Naive thymus-derived CD4-positive, alpha-beta T cell (primary cell): Measurements from ENCODE around the gene SLC38A1. TPM values are rescaled to one million over a fixed set of nuclear protein-coding genes. Genes with fewer than 3 reads are reported as not detected.

ENCODE experiments used
- ATAC-seq: fragments of 150-1000 bp; cut with Tn5 transposase; 2 replicates; pipeline ENCODE4 v1.10.0; 2021; ENCODE audit warnings: mild to moderate bottlenecking, moderate library complexity
- CTCF ChIA-PET: fragments of 350-600 bp; sonication (Branson Sonifier 250); formaldehyde crosslinking; loops from one replicate; lab custom pipeline; 2021; ENCODE audit warnings: antibody characterized with exemption; lab: Charles Lee
- POLR2A ChIA-PET: fragments of 350-600 bp; sonication (Branson Sonifier 250); formaldehyde crosslinking; loops from one replicate; lab custom pipeline; 2021; ENCODE audit warnings: antibody characterized with exemption, inconsistent platforms; lab: Charles Lee
- DNase-seq, 9 donors: peaks; one replicate each; pipeline versions ENCODE4 v3.0.0 to v3.0.0-alpha.2; 2020 to 2022; ENCODE audit warnings: mixed read lengths in 1 of 9
- H3K27ac ChIP-seq: one replicate; pipeline ENCODE4 v1.7.0; 2013; ENCODE audit warnings: mild to moderate bottlenecking, low read depth, low read length, moderate library complexity
- H3K27me3 ChIP-seq, 2 donors: one replicate each; pipeline ENCODE4 v1.7.0; 2013; ENCODE audit warnings: low read length in 2 of 2, mild to moderate bottlenecking in 2 of 2, moderate library complexity in 2 of 2; ENCODE audit not compliant: control insufficient read depth in 2 of 2, insufficient read depth in 2 of 2
- H3K36me3 ChIP-seq, 3 experiments: 1 replicate in 2 of 3; 2 replicates in 1 of 3; pipeline ENCODE4 v1.7.0; 2013; ENCODE audit warnings: low read length in 3 of 3, mild to moderate bottlenecking in 3 of 3, moderate library complexity in 1 of 3; ENCODE audit not compliant: insufficient read depth in 3 of 3, control insufficient read depth in 2 of 3
- H3K4me1 ChIP-seq, 2 donors: one replicate each; pipeline ENCODE4 v1.7.0; 2013; ENCODE audit warnings: low read length in 2 of 2, mild to moderate bottlenecking in 2 of 2, moderate library complexity in 1 of 2; ENCODE audit not compliant: control insufficient read depth in 2 of 2, insufficient read depth in 2 of 2
- H3K4me3 ChIP-seq: 2 replicates; pipeline ENCODE4 v1.7.0; 2013; ENCODE audit warnings: mild to moderate bottlenecking, low read length
- H3K9me3 ChIP-seq, 3 experiments: 1 replicate in 2 of 3; 2 replicates in 1 of 3; pipeline ENCODE4 v1.7.0; 2013; ENCODE audit warnings: low read length in 3 of 3; ENCODE audit not compliant: control insufficient read depth in 2 of 3
- H3K27ac Mint-ChIP-seq, 9 donors: one replicate each; pipeline ENCODE4 v1.8.0; 2020 to 2022; ENCODE audit warnings: mixed read lengths in 9 of 9, mild to moderate bottlenecking in 8 of 9, moderate library complexity in 5 of 9, inconsistent platforms in 2 of 9
- H3K27me3 Mint-ChIP-seq, 5 donors: one replicate each; pipeline ENCODE4 v1.8.0; 2021 to 2022; ENCODE audit warnings: mixed read lengths in 5 of 5, mild to moderate bottlenecking in 1 of 5
- H3K36me3 Mint-ChIP-seq, 5 donors: one replicate each; pipeline ENCODE4 v1.8.0; 2020 to 2022; ENCODE audit warnings: mixed read lengths in 5 of 5, mild to moderate bottlenecking in 3 of 5, inconsistent platforms in 1 of 5
- H3K4me1 Mint-ChIP-seq, 7 donors: one replicate each; pipeline ENCODE4 v1.8.0; 2020 to 2022; ENCODE audit warnings: mixed read lengths in 7 of 7, mild to moderate bottlenecking in 3 of 7, inconsistent platforms in 1 of 7
- H3K4me3 Mint-ChIP-seq, 10 donors: one replicate each; pipeline ENCODE4 v1.8.0; 2020 to 2022; ENCODE audit warnings: mild to moderate bottlenecking in 10 of 10, mixed read lengths in 10 of 10, moderate library complexity in 6 of 10, inconsistent platforms in 2 of 10
- H3K9me3 Mint-ChIP-seq, 11 donors: one replicate each; pipeline ENCODE4 v1.8.0; 2020 to 2022; ENCODE audit warnings: mixed read lengths in 11 of 11, mild to moderate bottlenecking in 4 of 11, inconsistent platforms in 1 of 11, moderate library complexity in 1 of 11
- intact Hi-C, 2 donors: fragments of 100-400 bp; cut with micrococcal nuclease; formaldehyde crosslinking; loops; one replicate each; pipeline ENCODE4 v1.15.1; 2023
- polyA plus RNA-seq, 2 donors: library from polyadenylated mRNA; unstranded; fragments of 300-500 nt; fragmentation: Illumina TruSeq; gene quantifications; one replicate each; pipeline ENCODE4 v1.2.3, GENCODE V29; 2021
- total RNA-seq, 6 experiments: library from RNA in 5 of 6; stranded (reverse) in 5 of 6; gene quantifications; 1 replicate in 5 of 6; 2 replicates in 1 of 6; pipeline ENCODE4 v1.2.3 and lab custom pipeline; 2021 to 2026

The SLC38A1 gene
- 100 to 1,000 TPM; 172 to 283 (median 249) TPM for total RNA-seq
- polyA plus RNA-seq = 100 to 1,000 TPM; 235 to 263 TPM
- 519 reads per million, percentile 98 among the genes with 10 or more reads in this experiment for total RNA-seq (lab: John Stamatoyannopoulos, UW)

GRCh38 chr12:46268583-46269428 is at the start of gene SLC38A1:
TSS of gene SLC38A1 (minus strand) at chr12:46269043. CDS start at chr12:46239800, 29,243 bp downstream.
- Mint-ChIP-seq H3K27me3 (no peaks in the 10 kb centered on the region), H3K36me3 (peaks cover 0 to 23% (median 3%) of the 10 kb centered on the region in 5 donors), H3K27ac (no peak within 1 kb of the TSS), H3K4me3 (no peak within 1 kb of the TSS), H3K9me3 (peaks cover 0 to 3% (median 0%) of the 10 kb centered on the region in 11 donors), H3K4me1 (peaks cover 9 to 35% (median 31%) of the 10 kb centered on the region in 7 donors)
- DNase-seq (peak; percentile 73 to 92 (median 88)), ATAC-seq (peak; percentile 81)
- peak within 1 kb of the TSS; percentile 93 for H3K4me3 ChIP-seq
- intact Hi-C loops = loop anchor here (1.0 to 10.0 kb wide), 11 partner anchors 54 to 1438 kb away; partner anchors contain the start of genes ANO6 (in 1 of the 2), RPAP3 (in 1 of the 2) and SCAF11 (in 1 of the 2)
- peaks cover 0 to 26% (median 0%) of the 10 kb centered on the region in 3 experiments for H3K36me3 ChIP-seq
- no peaks in the 10 kb centered on the region for H3K9me3 ChIP-seq
- no peaks in the 10 kb centered on the region for H3K27me3 ChIP-seq
- CTCF ChIA-PET = interaction anchor here (0.5 to 3.0 kb wide), 12 partner anchors 33 to 917 kb away, joined by 3 to 17 read pairs (median 4); no protein-coding TSS in a partner anchor
- peak within 1 kb of the TSS; percentile 98 for H3K27ac ChIP-seq
- H3K4me1 ChIP-seq = peaks cover 36 to 40% of the 10 kb centered on the region in 2 donors
- POLR2A ChIA-PET = interaction anchor here (0.5 to 6.6 kb wide), 43 partner anchors 8 to 1438 kb away, joined by 3 to 303 read pairs (median 5); partner anchors contain the start of genes SCAF11 and SLC38A2

- intact Hi-C loops = no loop called here
- Histone ChIP-seq H3K27me3 (no peaks in the 10 kb centered on the region), H3K4me3 (no peak overlapping the region), H3K4me1 (no peaks in the 10 kb centered on the region), H3K36me3 (no peaks in the 10 kb centered on the region), H3K9me3 (no peaks in the 10 kb centered on the region), H3K27ac (no peak overlapping the region)
- Mint-ChIP-seq H3K27me3 (peaks cover 0 to 10% (median 5%) of the 10 kb centered on the region in 5 donors), H3K27ac (no peak overlapping the region), H3K9me3 (peaks cover 0 to 24% (median 6%) of the 10 kb centered on the region in 11 donors), H3K4me3 (no peak overlapping the region), H3K4me1 (peaks cover 0 to 1% (median 0%) of the 10 kb centered on the region in 7 donors), H3K36me3 (peaks cover 0 to 10% (median 0%) of the 10 kb centered on the region in 5 donors)
- DNase-seq (no peak), ATAC-seq (no peak)
- ChIA-PET POLR2A (no interaction called here), CTCF (interaction anchor here (0.6 kb wide), 1 partner anchor 1341 kb away, joined by 3 read pairs; no protein-coding TSS in a partner anchor)
Observed at GRCh38 chr12:46318037-46318436, 49.2 kb upstream of the SLC38A1 start.

- Mint-ChIP-seq H3K27ac (no peak overlapping the region), H3K36me3 (peaks cover 0 to 3% (median 0%) of the 10 kb centered on the region in 5 donors), H3K4me3 (no peak overlapping the region), H3K27me3 (peaks cover 0 to 19% (median 0%) of the 10 kb centered on the region in 5 donors), H3K4me1 (peaks cover 5 to 15% (median 14%) of the 10 kb centered on the region in 7 donors), H3K9me3 (peaks cover 0 to 33% (median 8%) of the 10 kb centered on the region in 11 donors)
- intact Hi-C loops = no loop called here
- DNase-seq (no peak), ATAC-seq (no peak)
- Histone ChIP-seq H3K27me3 (no peaks in the 10 kb centered on the region), H3K9me3 (no peaks in the 10 kb centered on the region), H3K36me3 (no peaks in the 10 kb centered on the region), H3K4me1 (no peaks in the 10 kb centered on the region), H3K27ac (no peak overlapping the region), H3K4me3 (no peak overlapping the region)
- ChIA-PET CTCF (interaction anchor here (0.5 to 6.4 kb wide), 9 partner anchors 9 to 179 kb away, joined by 3 to 70 read pairs (median 4); partner anchors contain the start of gene SLC38A1), POLR2A (interaction anchor here (1.1 to 6.2 kb wide), 2 partner anchors 35 to 89 kb away, joined by 4 to 51 read pairs; partner anchors contain the start of gene SLC38A1)
Observed at GRCh38 chr12:46304070-46304469, 35.2 kb upstream of the SLC38A1 start.

- Histone ChIP-seq H3K36me3 (no peaks in the 10 kb centered on the region), H3K4me1 (no peaks in the 10 kb centered on the region), H3K4me3 (no peak overlapping the region), H3K27me3 (no peaks in the 10 kb centered on the region), H3K27ac (no peak overlapping the region), H3K9me3 (no peaks in the 10 kb centered on the region)
- peak overlapping the region in 2 of 9 donors; percentile 1 to 7 for H3K27ac Mint-ChIP-seq
- POLR2A ChIA-PET = interaction anchor here (1.1 to 6.2 kb wide), 3 partner anchors 34 to 148 kb away, joined by 3 to 51 read pairs (median 13); partner anchors contain the start of gene SLC38A1
- H3K4me3 Mint-ChIP-seq = no peak overlapping the region
- peaks cover 5 to 20% (median 15%) of the 10 kb centered on the region in 7 donors for H3K4me1 Mint-ChIP-seq
- H3K36me3 Mint-ChIP-seq = peaks cover 0 to 2% (median 0%) of the 10 kb centered on the region in 5 donors
- peaks cover 0 to 22% (median 0%) of the 10 kb centered on the region in 5 donors for H3K27me3 Mint-ChIP-seq
- peaks cover 0 to 24% (median 5%) of the 10 kb centered on the region in 11 donors for H3K9me3 Mint-ChIP-seq
- CTCF ChIA-PET = interaction anchor here (0.6 to 6.4 kb wide), 21 partner anchors 9 to 1312 kb away, joined by 3 to 70 read pairs (median 6); partner anchors contain the start of gene SLC38A1
- ATAC-seq = peak; percentile 91
- peak in 7 of 9 donors; percentile 40 to 66 (median 57) for DNase-seq
- intact Hi-C loops = loop anchor here (1.0 to 2.0 kb wide), 8 partner anchors 33 to 313 kb away; partner anchors contain the start of gene SCAF11 (in 1 of the 2)
Observed at GRCh38 chr12:46303039-46303666, 34.3 kb upstream of the SLC38A1 start.

- ATAC-seq (no peak), DNase-seq (no peak)
- no peaks in the 10 kb centered on the region for H3K4me1 ChIP-seq
- ChIA-PET CTCF (interaction anchor here (0.5 to 6.4 kb wide), 9 partner anchors 31 to 310 kb away, joined by 3 to 70 read pairs (median 7); partner anchors contain the start of gene SLC38A1), POLR2A (interaction anchor here (0.6 to 6.2 kb wide), 6 partner anchors 28 to 311 kb away, joined by 3 to 51 read pairs (median 4); partner anchors contain the start of gene SLC38A1)
- H3K27ac ChIP-seq = no peak overlapping the region
- H3K9me3 Mint-ChIP-seq = peaks cover 0 to 5% (median 0%) of the 10 kb centered on the region in 11 donors
- H3K27ac Mint-ChIP-seq = peak overlapping the region in 2 of 9 donors; percentile 23 to 42
- H3K4me3 ChIP-seq = no peak overlapping the region
- no peaks in the 10 kb centered on the region for H3K9me3 ChIP-seq
- no peaks in the 10 kb centered on the region for H3K36me3 Mint-ChIP-seq
- H3K27me3 ChIP-seq = no peaks in the 10 kb centered on the region
- H3K36me3 ChIP-seq = no peaks in the 10 kb centered on the region
- intact Hi-C loops = no loop called here
- no peak overlapping the region for H3K4me3 Mint-ChIP-seq
- peaks cover 0 to 22% (median 0%) of the 10 kb centered on the region in 5 donors for H3K27me3 Mint-ChIP-seq
- peaks cover 5 to 25% (median 15%) of the 10 kb centered on the region in 7 donors for H3K4me1 Mint-ChIP-seq
Observed at GRCh38 chr12:46300910-46301309, 32.1 kb upstream of the SLC38A1 start.
